ENCODE data around the gene PNMA8B. TPM values are rescaled to one million over a fixed set of nuclear protein-coding genes. Genes with fewer than 3 reads are reported as not detected.

Gene PNMA8B
- total RNA-seq, 1 experiment from 2014 or later = not detected

DNA sequence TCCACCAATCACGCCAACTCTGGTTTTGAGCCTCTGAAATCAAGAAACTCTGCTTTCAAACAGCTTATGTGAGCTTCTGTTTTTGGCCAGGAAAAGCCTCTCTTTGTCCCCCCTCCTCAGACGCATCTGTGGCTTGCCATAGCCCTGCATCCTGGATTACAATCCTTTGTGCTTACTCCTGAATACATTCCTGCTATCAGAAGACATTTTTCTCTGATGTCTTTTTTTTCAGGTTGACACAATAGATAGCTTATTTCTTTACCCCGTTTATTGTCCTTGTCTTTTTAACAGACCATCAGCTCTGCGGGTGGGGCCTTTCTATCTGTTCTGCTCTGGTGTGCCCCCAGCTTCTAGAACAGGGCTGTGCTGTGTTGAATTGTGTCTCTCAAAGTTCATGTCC lies 11.0 kb downstream of the PNMA8B start:
- H3K4me3 Mint-ChIP-seq (ENCODE audit: unreplicated experiment) = no peak overlapping the region
- TF ChIP-seq, protein P1, sequence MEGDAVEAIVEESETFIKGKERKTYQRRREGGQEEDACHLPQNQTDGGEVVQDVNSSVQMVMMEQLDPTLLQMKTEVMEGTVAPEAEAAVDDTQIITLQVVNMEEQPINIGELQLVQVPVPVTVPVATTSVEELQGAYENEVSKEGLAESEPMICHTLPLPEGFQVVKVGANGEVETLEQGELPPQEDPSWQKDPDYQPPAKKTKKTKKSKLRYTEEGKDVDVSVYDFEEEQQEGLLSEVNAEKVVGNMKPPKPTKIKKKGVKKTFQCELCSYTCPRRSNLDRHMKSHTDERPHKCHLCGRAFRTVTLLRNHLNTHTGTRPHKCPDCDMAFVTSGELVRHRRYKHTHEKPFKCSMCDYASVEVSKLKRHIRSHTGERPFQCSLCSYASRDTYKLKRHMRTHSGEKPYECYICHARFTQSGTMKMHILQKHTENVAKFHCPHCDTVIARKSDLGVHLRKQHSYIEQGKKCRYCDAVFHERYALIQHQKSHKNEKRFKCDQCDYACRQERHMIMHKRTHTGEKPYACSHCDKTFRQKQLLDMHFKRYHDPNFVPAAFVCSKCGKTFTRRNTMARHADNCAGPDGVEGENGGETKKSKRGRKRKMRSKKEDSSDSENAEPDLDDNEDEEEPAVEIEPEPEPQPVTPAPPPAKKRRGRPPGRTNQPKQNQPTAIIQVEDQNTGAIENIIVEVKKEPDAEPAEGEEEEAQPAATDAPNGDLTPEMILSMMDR (IDR thresholded peaks at IDR 0.05; ENCODE audit: unreplicated experiment) = no peak
- POLR2A ChIA-PET = interaction anchor here (0.6 to 1.6 kb wide), 5 partner anchors 11 to 104 kb away, joined by 3 to 9 read pairs (median 3); no protein-coding TSS in a partner anchor
- H3K4me1 Mint-ChIP-seq (ENCODE audit: insufficient read depth, unreplicated experiment) = peaks cover 9% of the 10 kb centered on the region
- BruUV-seq (replicated peaks) = no TSS peak
- no peaks in the 10 kb centered on the region for H3K36me3 Mint-ChIP-seq (ENCODE audit: insufficient read depth, unreplicated experiment)
- CTCF ChIA-PET = interaction anchor here (0.6 to 3.4 kb wide), 7 partner anchors 20 to 266 kb away, joined by 3 to 37 read pairs (median 4); no protein-coding TSS in a partner anchor
- DNase-seq (ENCODE audit: unreplicated experiment) = no peak
- intact Hi-C loops (cut with micrococcal nuclease) = no loop called here
- no peaks in the 10 kb centered on the region for H3K9me3 Mint-ChIP-seq (ENCODE audit: unreplicated experiment)
- H3K27me3 Mint-ChIP-seq (ENCODE audit: insufficient read depth, unreplicated experiment) = no peaks in the 10 kb centered on the region
- no peak overlapping the region for H3K27ac Mint-ChIP-seq (ENCODE audit: low read depth, unreplicated experiment)

DNA sequence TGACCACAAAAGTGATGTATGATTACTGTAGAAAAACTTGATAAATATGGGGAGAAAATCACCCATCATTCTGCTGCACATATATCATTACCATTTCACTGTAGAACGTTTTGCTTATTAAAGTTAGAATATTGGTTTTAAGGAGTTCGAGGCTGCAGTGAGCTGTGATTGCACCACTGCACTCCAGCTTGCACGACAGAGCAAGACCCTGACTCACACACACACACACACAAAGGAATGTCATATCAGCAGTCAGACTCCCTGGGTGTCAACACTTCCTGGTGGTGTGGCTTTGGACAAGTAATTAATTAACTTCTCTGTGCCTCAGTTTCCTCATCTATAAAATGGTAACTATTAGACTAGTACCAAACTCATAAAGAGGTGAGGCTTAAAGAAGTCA lies 13.0 kb downstream of the PNMA8B start:
- H3K4me3 Mint-ChIP-seq (ENCODE audit: unreplicated experiment) = no peak overlapping the region
- TF ChIP-seq, protein P1 (IDR thresholded peaks at IDR 0.05; ENCODE audit: unreplicated experiment) = no peak
- BruUV-seq (replicated peaks) = no TSS peak
- POLR2A ChIA-PET = interaction anchor here (0.6 to 1.7 kb wide), 3 partner anchors 8 to 716 kb away, joined by 3 to 4 read pairs (median 3); no protein-coding TSS in a partner anchor
- intact Hi-C loops (cut with micrococcal nuclease) = no loop called here
- CTCF ChIA-PET = interaction anchor here (0.7 to 3.4 kb wide), 4 partner anchors 9 to 87 kb away, joined by 3 to 37 read pairs (median 4); no protein-coding TSS in a partner anchor
- DNase-seq (ENCODE audit: unreplicated experiment) = no peak
- H3K9me3 Mint-ChIP-seq (ENCODE audit: unreplicated experiment) = no peaks in the 10 kb centered on the region
- no peak overlapping the region for H3K27ac Mint-ChIP-seq (ENCODE audit: low read depth, unreplicated experiment)
- H3K27me3 Mint-ChIP-seq (ENCODE audit: insufficient read depth, unreplicated experiment) = no peaks in the 10 kb centered on the region
- H3K36me3 Mint-ChIP-seq (ENCODE audit: insufficient read depth, unreplicated experiment) = no peaks in the 10 kb centered on the region
- H3K4me1 Mint-ChIP-seq (ENCODE audit: insufficient read depth, unreplicated experiment) = peaks cover 9% of the 10 kb centered on the region

DNA sequence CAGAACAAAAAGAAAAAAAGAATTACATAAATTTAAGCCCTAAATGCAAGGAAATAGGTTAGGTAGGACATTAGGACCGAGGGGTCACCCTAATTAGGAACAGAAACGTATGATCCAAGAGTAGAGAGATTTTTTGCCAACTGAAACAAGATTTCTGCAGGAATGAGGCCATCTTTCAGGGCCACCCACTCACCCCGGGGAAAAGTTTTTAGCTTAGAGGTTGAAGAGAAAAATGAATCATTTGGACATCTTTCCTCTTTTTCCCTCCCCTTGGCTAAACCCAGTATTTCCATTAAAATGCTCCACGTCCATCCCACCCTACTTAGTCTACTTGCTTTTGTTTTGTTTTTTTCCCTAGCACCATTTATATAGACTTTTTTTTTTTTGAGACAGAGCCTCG lies 13.7 kb downstream of the PNMA8B start:
- TF ChIP-seq, protein P1 (IDR thresholded peaks at IDR 0.05; ENCODE audit: unreplicated experiment) = no peak
- intact Hi-C loops (cut with micrococcal nuclease) = no loop called here
- POLR2A ChIA-PET = interaction anchor here (1.7 kb wide), 1 partner anchor 8 kb away, joined by 4 read pairs; no protein-coding TSS in a partner anchor
- Mint-ChIP-seq H3K27me3 (ENCODE audit: insufficient read depth, unreplicated experiment) (no peaks in the 10 kb centered on the region), H3K9me3 (ENCODE audit: unreplicated experiment) (no peaks in the 10 kb centered on the region), H3K36me3 (ENCODE audit: insufficient read depth, unreplicated experiment) (no peaks in the 10 kb centered on the region), H3K27ac (ENCODE audit: low read depth, unreplicated experiment) (no peak overlapping the region), H3K4me3 (ENCODE audit: unreplicated experiment) (no peak overlapping the region), H3K4me1 (ENCODE audit: insufficient read depth, unreplicated experiment) (peaks cover 9% of the 10 kb centered on the region)
- CTCF ChIA-PET = interaction anchor here (0.7 to 3.4 kb wide), 2 partner anchors 84 to 87 kb away, joined by 3 to 37 read pairs; no protein-coding TSS in a partner anchor
- DNase-seq (ENCODE audit: unreplicated experiment) = no peak
- no TSS peak for BruUV-seq (replicated peaks)

DNA sequence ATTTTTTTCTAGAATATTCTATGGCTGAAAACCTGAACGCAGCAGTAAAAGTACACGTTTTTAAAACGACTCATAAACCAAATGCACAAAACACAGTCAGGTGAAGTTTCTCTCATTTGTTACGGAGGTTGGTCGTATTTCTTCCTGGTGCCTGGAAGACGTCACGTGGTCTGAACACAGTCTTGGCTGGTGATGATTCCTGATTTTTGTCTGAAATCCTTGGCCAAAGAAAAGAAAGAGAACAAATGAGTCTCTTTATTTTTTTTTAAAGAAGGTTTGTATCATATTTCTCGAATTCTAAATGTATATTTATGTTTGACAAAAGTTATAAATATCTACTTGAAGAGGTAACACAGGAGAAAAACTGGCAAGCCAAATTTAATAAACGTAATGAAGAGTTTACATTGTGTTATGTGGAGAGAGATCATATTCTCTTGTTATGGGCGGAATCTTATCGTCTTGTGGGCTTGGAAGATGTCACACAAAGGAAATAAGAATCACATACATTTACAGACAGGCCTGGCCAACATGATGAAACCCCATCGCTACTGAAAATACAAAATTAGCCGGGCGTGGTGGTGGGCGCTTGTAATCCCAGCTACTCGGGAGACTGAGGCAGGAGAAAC lies 14.3 kb downstream of the PNMA8B start:
- ChIA-PET CTCF (interaction anchor here (0.6 to 2.5 kb wide), 4 partner anchors 38 to 85 kb away, joined by 3 to 10 read pairs (median 4); no protein-coding TSS in a partner anchor), POLR2A (interaction anchor here (0.8 to 1.2 kb wide), 3 partner anchors 15 to 64 kb away, joined by 3 to 4 read pairs (median 3); no protein-coding TSS in a partner anchor)
- Mint-ChIP-seq H3K4me3 (ENCODE audit: unreplicated experiment) (no peak overlapping the region), H3K9me3 (ENCODE audit: unreplicated experiment) (no peaks in the 10 kb centered on the region), H3K36me3 (ENCODE audit: insufficient read depth, unreplicated experiment) (no peaks in the 10 kb centered on the region), H3K27ac (ENCODE audit: low read depth, unreplicated experiment) (no peak overlapping the region), H3K27me3 (ENCODE audit: insufficient read depth, unreplicated experiment) (no peaks in the 10 kb centered on the region), H3K4me1 (ENCODE audit: insufficient read depth, unreplicated experiment) (peaks cover 9% of the 10 kb centered on the region)
- no TSS peak for BruUV-seq (replicated peaks)
- DNase-seq (ENCODE audit: unreplicated experiment) = no peak
- intact Hi-C loops (cut with micrococcal nuclease) = no loop called here
- TF ChIP-seq, protein P1 (IDR thresholded peaks at IDR 0.05; ENCODE audit: unreplicated experiment) = no peak
